Suprapubic skin (tissue), 4 donors: ENCODE measurements around the gene F10. TPM values are rescaled to one million over a fixed set of nuclear protein-coding genes. Genes with fewer than 3 reads are reported as not detected.
"Not testable (repeated sequence)": the region's sequence is repeated elsewhere in the genome, so short reads cannot be mapped to it uniquely, and the experiment has no call there.

Experiments
- DNase-seq, 2 donors: peaks; one replicate each; pipeline ENCODE4 v3.0.0-alpha.2; 2019; ENCODE audit warnings: low spot score in 2 of 2
- H3K27ac ChIP-seq: fragments of 200-600 bp; sonication (generic); one replicate; pipeline ENCODE4 v1.5.1; 2019
- H3K27me3 ChIP-seq: fragments of 200-600 bp; sonication (generic); one replicate; pipeline ENCODE4 v1.5.1; 2019
- H3K36me3 ChIP-seq: fragments of 200-600 bp; sonication (generic); one replicate; pipeline ENCODE4 v1.5.1; 2019
- H3K4me1 ChIP-seq: fragments of 200-600 bp; sonication (generic); one replicate; pipeline ENCODE4 v1.5.1; 2019
- H3K4me3 ChIP-seq: fragments of 200-600 bp; sonication (generic); one replicate; pipeline ENCODE4 v1.5.1; 2019; ENCODE audit warnings: mild to moderate bottlenecking
- H3K9me3 ChIP-seq: fragments of 200-600 bp; sonication (generic); one replicate; pipeline ENCODE4 v1.5.1; 2019
- EP300 ChIP-seq: sonication (generic); formaldehyde crosslinking; IDR thresholded peaks from one replicate; pipeline ENCODE4 v1.6.1; 2017; ENCODE audit warnings: antibody characterized with exemption
- POLR2A ChIP-seq, 2 donors: fragments of 450-650 bp; IDR thresholded peaks; one replicate each; pipeline ENCODE4 v1.6.1; 2017; ENCODE audit warnings: antibody characterized with exemption in 2 of 2, mild to moderate bottlenecking in 2 of 2, moderate library complexity in 2 of 2
- POLR2AphosphoS5 ChIP-seq, 3 donors: sonication (generic); formaldehyde crosslinking; IDR thresholded peaks; one replicate each; pipeline ENCODE4 v1.6.1; 2017; ENCODE audit warnings: antibody characterized with exemption in 3 of 3
- WGBS: methylation state at CpG from one replicate; pipeline ENCODE4 v1.1.5; 2018; 5-methylcytosine and 5-hydroxymethylcytosine counted together
- total RNA-seq, 4 donors: library from RNA; depleted of rRNA; stranded (reverse); fragments of >200 nt; gene quantifications; one replicate each; pipeline ENCODE4 v1.1.0, GENCODE V29; 2016
- TF ChIP-seq, protein P1 (sequence below), 2 donors: fragments of 200-600 bp in 1 of 2; fragments of 450-650 bp in 1 of 2; sonication (generic) in 1 of 2; IDR thresholded peaks; one replicate each; pipeline ENCODE4 v1.5.1; 2016 to 2019; ENCODE audit warnings: antibody characterized with exemption in 2 of 2, mild to moderate bottlenecking in 1 of 2, moderate library complexity in 1 of 2

The F10 gene
- total RNA-seq, 4 donors from 2014 or later, result 4.9 to 7.8 (median 6.7) TPM

DNA sequence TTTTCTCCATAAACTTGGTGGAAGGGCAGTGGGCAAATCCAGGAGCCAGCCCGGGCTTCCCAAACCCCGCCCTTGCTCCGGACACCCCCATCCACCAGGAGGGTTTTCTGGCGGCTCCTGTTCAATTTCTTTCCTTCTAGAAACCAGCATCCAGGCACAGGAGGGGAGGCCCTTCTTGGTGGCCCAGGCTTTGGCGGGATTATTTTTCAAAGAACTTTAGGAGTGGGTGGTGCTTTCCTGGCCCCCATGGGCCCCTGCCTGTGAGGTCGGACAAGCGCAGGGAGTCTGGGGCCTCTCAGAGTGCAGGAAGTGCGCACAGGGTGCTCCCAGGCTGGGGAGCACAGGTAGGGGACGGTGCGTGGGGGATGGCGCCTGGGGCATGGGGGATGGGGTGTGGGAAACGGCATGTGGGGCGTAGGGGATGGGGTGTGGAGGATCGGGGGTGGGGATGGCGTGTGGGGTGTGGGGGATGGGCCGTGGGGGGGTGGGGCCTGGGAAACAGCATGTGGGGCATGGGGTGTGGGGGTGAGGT, 16.6 kb upstream of the F10 start:
- TF ChIP-seq POLR2A (IDR thresholded peaks at IDR 0.05) (no peak), EP300 (no peak), POLR2AphosphoS5 (IDR thresholded peaks at IDR 0.05) (no peak)
- TF ChIP-seq, protein P1, sequence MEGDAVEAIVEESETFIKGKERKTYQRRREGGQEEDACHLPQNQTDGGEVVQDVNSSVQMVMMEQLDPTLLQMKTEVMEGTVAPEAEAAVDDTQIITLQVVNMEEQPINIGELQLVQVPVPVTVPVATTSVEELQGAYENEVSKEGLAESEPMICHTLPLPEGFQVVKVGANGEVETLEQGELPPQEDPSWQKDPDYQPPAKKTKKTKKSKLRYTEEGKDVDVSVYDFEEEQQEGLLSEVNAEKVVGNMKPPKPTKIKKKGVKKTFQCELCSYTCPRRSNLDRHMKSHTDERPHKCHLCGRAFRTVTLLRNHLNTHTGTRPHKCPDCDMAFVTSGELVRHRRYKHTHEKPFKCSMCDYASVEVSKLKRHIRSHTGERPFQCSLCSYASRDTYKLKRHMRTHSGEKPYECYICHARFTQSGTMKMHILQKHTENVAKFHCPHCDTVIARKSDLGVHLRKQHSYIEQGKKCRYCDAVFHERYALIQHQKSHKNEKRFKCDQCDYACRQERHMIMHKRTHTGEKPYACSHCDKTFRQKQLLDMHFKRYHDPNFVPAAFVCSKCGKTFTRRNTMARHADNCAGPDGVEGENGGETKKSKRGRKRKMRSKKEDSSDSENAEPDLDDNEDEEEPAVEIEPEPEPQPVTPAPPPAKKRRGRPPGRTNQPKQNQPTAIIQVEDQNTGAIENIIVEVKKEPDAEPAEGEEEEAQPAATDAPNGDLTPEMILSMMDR (IDR thresholded peaks at IDR 0.05), result no peak
- WGBS, result 34% methylated on average over 11 of the region's 16 CpGs
- Histone ChIP-seq H3K27me3 (peaks cover 27% of the 10 kb centered on the region), H3K4me1 (peaks cover 15% of the 10 kb centered on the region), H3K36me3 (no peaks in the 10 kb centered on the region), H3K9me3 (no peaks in the 10 kb centered on the region), H3K27ac (no peak overlapping the region), H3K4me3 (no peak overlapping the region)
- no peak for DNase-seq

GRCh38 chr13:113106711-113107351, 15.8 kb upstream of the F10 start:
- WGBS, result 61% methylated on average over 21 of the region's 25 CpGs
- Histone ChIP-seq H3K36me3 (no peaks in the 10 kb centered on the region), H3K4me1 (peaks cover 15% of the 10 kb centered on the region), H3K9me3 (no peaks in the 10 kb centered on the region), H3K27me3 (peaks cover 28% of the 10 kb centered on the region), H3K4me3 (no peak overlapping the region), H3K27ac (no peak overlapping the region)
- TF ChIP-seq EP300 (no peak), POLR2A (IDR thresholded peaks at IDR 0.05) (no peak), POLR2AphosphoS5 (IDR thresholded peaks at IDR 0.05) (no peak)
- TF ChIP-seq, protein P1 (IDR thresholded peaks at IDR 0.05), result no peak
- DNase-seq, result no peak

GRCh38 chr13:113108521-113108920, 14.1 kb upstream of the F10 start:
- Histone ChIP-seq H3K4me1 (peaks cover 15% of the 10 kb centered on the region), H3K27me3 (peaks cover 28% of the 10 kb centered on the region)
- not testable (repeated sequence) for H3K9me3 ChIP-seq, H3K36me3 ChIP-seq, H3K4me3 ChIP-seq, H3K27ac ChIP-seq, DNase-seq
- WGBS, result 88% methylated on average over 21 of the region's 27 CpGs

- peak; percentile 52 to 67 for DNase-seq
- WGBS, result 35% methylated on average over 46 of the region's 73 CpGs
- H3K27me3 ChIP-seq, result peaks cover 21% of the 10 kb centered on the region
- H3K9me3 ChIP-seq, result no peaks in the 10 kb centered on the region
- TF ChIP-seq POLR2A (IDR thresholded peaks at IDR 0.05), result no peak
- no peak for TF ChIP-seq EP300
- TF ChIP-seq, protein P1 (IDR thresholded peaks at IDR 0.05), result no peak
- no peak for TF ChIP-seq POLR2AphosphoS5 (IDR thresholded peaks at IDR 0.05)
- peak overlapping the region; percentile 53 for H3K4me3 ChIP-seq
- H3K36me3 ChIP-seq, result no peaks in the 10 kb centered on the region
- peaks cover 15% of the 10 kb centered on the region for H3K4me1 ChIP-seq
- H3K27ac ChIP-seq, result no peak overlapping the region
Measured at GRCh38 chr13:113109151-113110047, 13.2 kb upstream of the F10 start.

GRCh38 chr13:113110048-113110851, 12.3 kb upstream of the F10 start:
- 5% methylated on average over 25 of the region's 99 CpGs for WGBS
- Histone ChIP-seq H3K36me3 (no peaks in the 10 kb centered on the region), H3K27ac (no peak overlapping the region), H3K9me3 (no peaks in the 10 kb centered on the region), H3K4me1 (peaks cover 15% of the 10 kb centered on the region), H3K4me3 (peak overlapping the region; percentile 53), H3K27me3 (peaks cover 21% of the 10 kb centered on the region)
- DNase-seq, result peak; percentile 61 to 74
- TF ChIP-seq, protein P1 (IDR thresholded peaks at IDR 0.05), result no peak
- TF ChIP-seq EP300 (no peak), POLR2A (IDR thresholded peaks at IDR 0.05) (no peak), POLR2AphosphoS5 (IDR thresholded peaks at IDR 0.05) (no peak)
